Spleen (tissue), 11 donors: ENCODE measurements around the gene SMPD2. TPM values are rescaled to one million over a fixed set of nuclear protein-coding genes. Genes with fewer than 3 reads are reported as not detected.

Source experiments
- DNase-seq: peaks from one replicate; pipeline ENCODE4 v3.0.0-alpha.2; 2020
- H3K27ac ChIP-seq, 8 donors: fragments of 200-600 bp; sonication (generic) in 7 of 8; 1 replicate in 4 of 8; 2 replicates in 4 of 8; pipeline versions ENCODE4 v1.5.0 to v1.8.0; 2016 to 2021; ENCODE audit warnings: inconsistent platforms in 4 of 8, mild to moderate bottlenecking in 4 of 8, moderate library complexity in 1 of 8
- H3K27me3 ChIP-seq, 7 donors: fragments of 200-600 bp; sonication (generic) in 6 of 7; replicated peaks in 1 of 7; 1 replicate in 4 of 7; 2 replicates in 3 of 7; pipeline versions ENCODE4 v1.5.0 to v1.8.0; 2016 to 2021; ENCODE audit warnings: inconsistent platforms in 3 of 7, mild to moderate bottlenecking in 1 of 7
- H3K36me3 ChIP-seq, 6 donors: fragments of 200-600 bp; sonication (generic) in 5 of 6; 1 replicate in 4 of 6; 2 replicates in 2 of 6; pipeline versions ENCODE4 v1.5.0 to v1.8.0; 2016 to 2021; ENCODE audit warnings: inconsistent platforms in 2 of 6
- H3K4me1 ChIP-seq, 6 donors: fragments of 200-600 bp; sonication (generic) in 5 of 6; 1 replicate in 3 of 6; 2 replicates in 3 of 6; pipeline versions ENCODE4 v1.5.0 to v1.8.0; 2016 to 2021; ENCODE audit warnings: inconsistent platforms in 3 of 6
- H3K4me3 ChIP-seq, 8 donors: fragments of 200-600 bp; sonication (generic) in 7 of 8; 1 replicate in 4 of 8; 2 replicates in 4 of 8; pipeline versions ENCODE4 v1.5.0 to v1.8.0; 2016 to 2021; ENCODE audit warnings: inconsistent platforms in 4 of 8, mild to moderate bottlenecking in 4 of 8, moderate library complexity in 2 of 8
- H3K9me3 ChIP-seq, 8 donors: fragments of 200-600 bp; sonication (generic) in 7 of 8; 1 replicate in 4 of 8; 2 replicates in 4 of 8; pipeline versions ENCODE4 v1.5.0 to v1.8.0; 2016 to 2021; ENCODE audit warnings: inconsistent platforms in 4 of 8
- POLR2A ChIP-seq, 3 donors: fragments of 450-650 bp; IDR thresholded peaks; one replicate each; pipeline ENCODE4 v1.5.1; 2017; ENCODE audit warnings: antibody characterized with exemption in 3 of 3, mild to moderate bottlenecking in 1 of 3
- POLR2AphosphoS5 ChIP-seq, 3 donors: sonication (generic); formaldehyde crosslinking; IDR thresholded peaks; one replicate each; pipeline ENCODE4 v1.5.1; 2017; ENCODE audit warnings: antibody characterized with exemption in 3 of 3
- WGBS, 5 donors: extraction: QIAGEN DNeasy Blood & Tissue Kit in 3 of 5; methylation state at CpG; one replicate each; pipeline versions ENCODE4 v1.1.5 to v1.1.7; 2013 to 2018; 5-methylcytosine and 5-hydroxymethylcytosine counted together
- intact Hi-C: fragments of 100-400 bp; cut with DNase I; formaldehyde crosslinking; loops from one replicate; pipeline ENCODE4 v1.15.0; 2023; ENCODE audit warnings: low total_unique reads
- polyA plus RNA-seq, 3 donors: library from polyadenylated mRNA; stranded (reverse); fragments of 200-250 nt; gene quantifications; one replicate each; pipeline ENCODE4 v1.2.1, GENCODE V29; 2013
- total RNA-seq, 7 donors: library from RNA; depleted of rRNA in 3 of 7; stranded (reverse); fragments of >200 nt in 3 of 7; fragmentation: NEBNext Ultra II Directional in 4 of 7; extraction: Animal tissue kit (Norgen Biotek cat#: 25700) in 4 of 7; gene quantifications; one replicate each; pipeline versions ENCODE4 v1.1.0 to v1.2.1, GENCODE V29; 2016 to 2021
- TF ChIP-seq, protein P1 (sequence below), 11 experiments: fragments of 200-600 bp in 7 of 11; fragments of 450-650 bp in 4 of 11; sonication (generic) in 4 of 11; IDR thresholded peaks in 8 of 11; conservative IDR thresholded peaks in 3 of 11; 1 replicate in 7 of 11; 2 replicates in 4 of 11; pipeline versions ENCODE4 v1.4.0 to v1.8.0; 2016 to 2021; ENCODE audit warnings: antibody characterized with exemption in 11 of 11, inconsistent platforms in 4 of 11, mild to moderate bottlenecking in 1 of 11
- donor health status: healthy with polysubstance abuse.
- donor health status: DM: no; HTN: no; CAD: no; lungs with moderate emphysema.
- donor health status: DM: no; HTN: no; CAD: no.
- donor health status: Bipolar disorder and iron deficiency.
- donor health status: healthy.
- donor health status: DM: no; HTN: no; CAD: no.
- donor health status: DM: yes; HTN: yes; CAD: no.

The SMPD2 gene
- total and polyA plus RNA-seq, 10 donors: 11.4 to 21.4 (median 18.9) TPM

DNA sequence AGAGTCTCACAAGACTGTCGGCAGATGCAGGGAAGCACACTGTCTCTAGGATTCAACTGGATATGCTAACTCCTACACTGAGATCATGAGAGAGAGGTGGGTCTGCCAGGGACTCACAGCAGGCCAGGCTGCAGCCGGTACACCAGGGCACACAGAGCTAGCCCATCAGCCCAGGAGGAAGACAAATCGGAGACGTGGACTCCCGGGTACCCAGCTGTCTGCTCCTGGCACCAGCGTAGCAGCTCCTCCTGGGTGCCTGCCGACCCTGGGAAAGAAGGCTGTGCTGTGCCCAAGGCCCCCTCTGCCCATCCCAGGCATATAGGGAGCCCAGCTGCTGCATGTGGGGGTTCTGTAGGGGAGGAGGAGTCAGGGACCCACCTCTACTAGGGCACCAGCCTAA lies 8.1 kb downstream of the SMPD2 start:
- Histone ChIP-seq H3K4me1 (peaks cover 14 to 69% (median 40%) of the 10 kb centered on the region in 6 donors), H3K27me3 (peaks cover 0 to 3% (median 0%) of the 10 kb centered on the region in 7 donors), H3K27ac (peak overlapping the region in 3 of 8 donors; percentile 59 to 84 (median 60)), H3K4me3 (no peak overlapping the region), H3K36me3 (peaks cover 0 to 100% (median 38%) of the 10 kb centered on the region in 6 donors), H3K9me3 (no peaks in the 10 kb centered on the region)
- TF ChIP-seq POLR2AphosphoS5 (IDR thresholded peaks at IDR 0.05): peak in 1 of 3 donors; percentile 40
- TF ChIP-seq, protein P1, sequence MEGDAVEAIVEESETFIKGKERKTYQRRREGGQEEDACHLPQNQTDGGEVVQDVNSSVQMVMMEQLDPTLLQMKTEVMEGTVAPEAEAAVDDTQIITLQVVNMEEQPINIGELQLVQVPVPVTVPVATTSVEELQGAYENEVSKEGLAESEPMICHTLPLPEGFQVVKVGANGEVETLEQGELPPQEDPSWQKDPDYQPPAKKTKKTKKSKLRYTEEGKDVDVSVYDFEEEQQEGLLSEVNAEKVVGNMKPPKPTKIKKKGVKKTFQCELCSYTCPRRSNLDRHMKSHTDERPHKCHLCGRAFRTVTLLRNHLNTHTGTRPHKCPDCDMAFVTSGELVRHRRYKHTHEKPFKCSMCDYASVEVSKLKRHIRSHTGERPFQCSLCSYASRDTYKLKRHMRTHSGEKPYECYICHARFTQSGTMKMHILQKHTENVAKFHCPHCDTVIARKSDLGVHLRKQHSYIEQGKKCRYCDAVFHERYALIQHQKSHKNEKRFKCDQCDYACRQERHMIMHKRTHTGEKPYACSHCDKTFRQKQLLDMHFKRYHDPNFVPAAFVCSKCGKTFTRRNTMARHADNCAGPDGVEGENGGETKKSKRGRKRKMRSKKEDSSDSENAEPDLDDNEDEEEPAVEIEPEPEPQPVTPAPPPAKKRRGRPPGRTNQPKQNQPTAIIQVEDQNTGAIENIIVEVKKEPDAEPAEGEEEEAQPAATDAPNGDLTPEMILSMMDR (IDR thresholded peaks at IDR 0.05 in 8 of 11, conservative IDR thresholded peaks at IDR 0.05 in 3 of 11): no peak
- DNase-seq: no peak
- intact Hi-C loops: loop anchor here (10.0 kb wide), 1 partner anchor 64 kb away; the partner anchor contains the start of gene CD164
- WGBS, 5 donors: 60 to 90% (median 90%) methylated on average over 1 to 7 of the region's 7 CpGs; no CpG with 5 or more reads in 1 of the 5 donors

DNA sequence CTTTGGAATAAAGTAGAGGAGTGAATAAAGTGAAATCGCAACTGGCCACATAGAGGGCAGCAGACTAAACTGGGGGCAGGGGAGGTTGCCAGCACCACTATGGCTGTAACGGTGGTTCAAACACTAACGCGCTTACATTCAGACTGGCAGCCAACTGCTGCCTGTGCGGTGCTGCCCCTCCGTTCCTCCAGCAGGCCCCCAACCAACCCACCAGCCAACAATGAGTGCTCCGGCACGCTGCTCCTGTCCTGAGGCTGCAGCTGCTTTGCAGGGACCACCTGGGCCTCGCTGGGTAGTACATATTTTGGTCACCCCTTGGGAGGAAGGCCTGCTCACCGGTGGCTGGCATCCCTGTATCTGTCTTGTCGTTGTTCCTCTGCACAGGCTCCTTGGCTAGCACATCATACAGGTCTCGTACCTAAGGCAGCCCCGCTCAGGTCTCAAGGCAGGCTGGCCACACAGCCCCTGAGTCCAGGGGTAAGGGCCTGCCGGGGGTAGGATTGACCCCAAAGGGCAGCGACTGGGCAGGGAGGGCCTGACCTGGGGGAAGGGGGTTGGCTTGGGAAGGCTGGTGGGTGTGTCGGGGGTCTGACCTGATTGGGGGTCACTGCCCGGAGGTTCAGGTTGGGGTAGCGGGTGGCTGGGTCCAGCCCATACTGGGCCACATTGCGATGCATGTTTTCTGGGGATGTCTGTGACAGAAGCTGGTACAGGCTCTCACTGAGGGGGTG lies 8.7 kb downstream of the SMPD2 start:
- intact Hi-C loops: loop anchor here (10.0 kb wide), 1 partner anchor 64 kb away; the partner anchor contains the start of gene CD164
- DNase-seq: peak; percentile 80
- 79 to 89% (median 82%) methylated on average over 19 of the region's 19 CpGs for WGBS, 5 donors
- peaks cover 0 to 98% (median 32%) of the 10 kb centered on the region in 6 donors for H3K36me3 ChIP-seq
- peaks cover 19 to 70% (median 46%) of the 10 kb centered on the region in 6 donors for H3K4me1 ChIP-seq
- peaks cover 0 to 3% (median 0%) of the 10 kb centered on the region in 7 donors for H3K27me3 ChIP-seq
- peak in 2 of 3 donors; percentile 23 to 55 for TF ChIP-seq POLR2AphosphoS5 (IDR thresholded peaks at IDR 0.05)
- TF ChIP-seq POLR2A (IDR thresholded peaks at IDR 0.05): no peak
- H3K9me3 ChIP-seq: no peaks in the 10 kb centered on the region
- H3K4me3 ChIP-seq: peak overlapping the region in 1 of 8 donors; percentile 30
- H3K27ac ChIP-seq: peak overlapping the region in 7 of 8 donors; percentile 14 to 84 (median 48)

DNA sequence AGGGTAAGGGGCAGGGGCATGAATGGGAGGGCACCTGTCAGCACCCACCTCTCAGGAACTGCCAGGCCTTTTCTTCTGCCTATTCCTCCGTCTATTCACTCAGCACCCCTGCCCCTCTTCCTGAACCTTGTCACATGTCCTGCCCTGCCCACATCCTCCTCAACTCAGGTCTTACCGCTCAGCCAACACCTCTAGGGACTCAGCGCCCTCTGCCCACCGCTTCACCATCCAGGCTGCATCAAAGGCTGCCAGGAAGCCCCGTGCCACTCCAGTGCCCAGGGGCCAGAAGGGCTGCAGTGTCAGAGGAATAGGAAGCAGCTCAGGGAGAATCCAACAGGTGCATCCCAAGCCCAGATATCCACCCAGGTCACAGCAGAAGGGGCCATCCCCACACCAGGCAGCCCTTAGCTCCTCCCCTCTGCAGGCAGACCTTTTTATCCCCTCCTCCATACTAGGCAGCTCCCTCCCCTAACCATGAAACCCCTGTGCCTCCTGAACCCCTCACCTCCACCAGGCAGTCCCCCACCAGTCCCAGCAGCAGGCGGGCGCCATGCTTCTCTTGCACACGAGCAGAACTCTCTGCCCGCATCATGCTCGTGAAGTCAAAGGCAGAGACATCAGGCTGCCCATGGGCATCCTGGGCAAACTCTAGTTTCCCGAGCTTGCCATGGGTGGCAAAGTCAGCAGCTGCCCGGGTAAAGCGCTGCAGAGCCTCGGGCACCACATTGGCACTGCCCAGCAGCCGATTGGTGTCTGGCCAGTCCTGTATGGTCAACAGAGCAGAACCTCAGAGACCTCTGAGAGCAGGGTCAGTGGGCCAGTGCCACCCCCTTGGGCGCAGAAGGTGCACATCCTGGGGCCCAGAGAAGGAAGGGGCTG lies 9.5 kb downstream of the SMPD2 start:
- H3K4me1 ChIP-seq: peaks cover 23 to 76% (median 51%) of the 10 kb centered on the region in 6 donors
- peaks cover 0 to 90% (median 26%) of the 10 kb centered on the region in 6 donors for H3K36me3 ChIP-seq
- peaks cover 0 to 3% (median 0%) of the 10 kb centered on the region in 7 donors for H3K27me3 ChIP-seq
- TF ChIP-seq, protein P1 (IDR thresholded peaks at IDR 0.05 in 8 of 11, conservative IDR thresholded peaks at IDR 0.05 in 3 of 11): peak in 1 of 11 experiments; percentile 21
- no peak for TF ChIP-seq POLR2A (IDR thresholded peaks at IDR 0.05)
- peak; percentile 71 to 78 (median 78) for TF ChIP-seq POLR2AphosphoS5 (IDR thresholded peaks at IDR 0.05)
- DNase-seq: peak; percentile 91
- H3K4me3 ChIP-seq: peak overlapping the region in 1 of 8 donors; percentile 30
- peak overlapping the region in 7 of 8 donors; percentile 14 to 84 (median 48) for H3K27ac ChIP-seq
- H3K9me3 ChIP-seq: no peaks in the 10 kb centered on the region
- intact Hi-C loops: loop anchor here (10.0 kb wide), 1 partner anchor 65 kb away; the partner anchor contains the start of gene CD164
- 68 to 75% (median 70%) methylated on average over 14 to 16 of the region's 16 CpGs for WGBS, 5 donors

DNA sequence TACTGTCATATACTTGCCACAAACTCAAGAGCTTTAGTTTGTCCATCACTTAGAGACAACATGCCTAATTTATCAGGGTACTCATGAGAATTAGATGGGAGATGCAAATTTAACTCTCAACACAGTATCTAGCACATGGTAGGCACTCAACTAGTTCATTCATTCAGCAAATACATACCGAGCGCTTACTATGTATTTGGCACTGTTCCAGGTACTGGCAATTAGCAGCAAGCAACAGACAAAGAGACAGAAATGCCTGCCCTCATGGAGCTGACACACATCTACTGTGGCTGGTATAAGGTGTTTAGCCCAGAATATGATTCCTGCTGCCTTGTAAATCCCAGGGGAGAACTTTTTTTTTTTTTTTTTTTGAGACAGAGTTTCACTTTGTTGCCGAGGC lies 10.3 kb downstream of the SMPD2 start:
- Histone ChIP-seq H3K4me3 (no peak overlapping the region), H3K27me3 (peaks cover 0 to 3% (median 0%) of the 10 kb centered on the region in 7 donors), H3K27ac (peak overlapping the region in 3 of 8 donors; percentile 48 to 84 (median 60)), H3K9me3 (no peaks in the 10 kb centered on the region), H3K36me3 (peaks cover 0 to 82% (median 19%) of the 10 kb centered on the region in 6 donors), H3K4me1 (peaks cover 23 to 81% (median 51%) of the 10 kb centered on the region in 6 donors)
- TF ChIP-seq, protein P1 (IDR thresholded peaks at IDR 0.05 in 8 of 11, conservative IDR thresholded peaks at IDR 0.05 in 3 of 11): no peak
- TF ChIP-seq POLR2AphosphoS5 (IDR thresholded peaks at IDR 0.05) (no peak), POLR2A (IDR thresholded peaks at IDR 0.05) (no peak)
- intact Hi-C loops: no loop called here
- 76 to 92% (median 84%) methylated on average over 3 of the region's 3 CpGs for WGBS, 5 donors
- DNase-seq: no peak
